Osteoblast (primary cell): Measurements from ENCODE around the gene LRP1B. TPM values are rescaled to one million over a fixed set of nuclear protein-coding genes. Genes with fewer than 3 reads are reported as not detected.

Source experiments
- DNase-seq: peaks from one replicate; pipeline ENCODE4 v3.0.0; 2011; ENCODE audit warnings: low spot score, mixed read lengths; ENCODE audit not compliant: insufficient read length; ENCODE audit errors: missing footprints
- H2AFZ ChIP-seq: 2 replicates; pipeline ENCODE4 v1.6.0; 2011; ENCODE audit warnings: mild to moderate bottlenecking, low read length
- H3K27ac ChIP-seq: 2 replicates; pipeline ENCODE4 v1.5.1; 2011; ENCODE audit warnings: mild to moderate bottlenecking, low read depth, low read length, moderate library complexity
- H3K27me3 ChIP-seq: 2 replicates; pipeline ENCODE4 v1.6.0; 2012; ENCODE audit warnings: mild to moderate bottlenecking, control low read depth, inconsistent platforms, low read length, moderate library complexity; ENCODE audit not compliant: insufficient read depth
- H3K36me3 ChIP-seq: 2 replicates; pipeline ENCODE4 v1.5.1; 2011; ENCODE audit warnings: mild to moderate bottlenecking, low read length, control low read depth, moderate library complexity; ENCODE audit not compliant: insufficient read depth
- H3K4me1 ChIP-seq: 2 replicates; pipeline ENCODE4 v1.5.1; 2011; ENCODE audit warnings: mild to moderate bottlenecking, low read length, control low read depth, moderate library complexity; ENCODE audit not compliant: insufficient read depth
- H3K4me2 ChIP-seq: 2 replicates; pipeline ENCODE4 v1.6.0; 2011; ENCODE audit warnings: mild to moderate bottlenecking, low read length; ENCODE audit not compliant: insufficient read depth
- H3K4me3 ChIP-seq: fragments of 200-600 bp; sonication (generic); 3 replicates; pipeline ENCODE4 v1.5.1; 2012; ENCODE audit warnings: mild to moderate bottlenecking, low read length, inconsistent platforms; ENCODE audit not compliant: insufficient read depth
- H3K79me2 ChIP-seq: 2 replicates; pipeline ENCODE4 v1.6.0; 2012; ENCODE audit warnings: mild to moderate bottlenecking, low read length, control low read depth, inconsistent platforms; ENCODE audit not compliant: insufficient read depth
- H3K9me3 ChIP-seq: 2 replicates; pipeline ENCODE4 v1.5.1; 2011; ENCODE audit warnings: low read depth, low read length, control low read depth
- H4K20me1 ChIP-seq: 2 replicates; pipeline ENCODE4 v1.6.0; 2012; ENCODE audit warnings: mild to moderate bottlenecking, low read length, control low read depth; ENCODE audit not compliant: insufficient read depth
- total RNA-seq: library from RNA; depleted of rRNA; stranded (reverse); fragments of >200 nt; gene quantifications from 2 replicates; pipeline ENCODE4 v1.2.3, GENCODE V29; 2012
- TF ChIP-seq, protein P1 (sequence below): IDR thresholded peaks from 2 replicates; pipeline ENCODE4 v1.5.1; 2011; ENCODE audit warnings: mild to moderate bottlenecking, low read depth, low read length, moderate library complexity; ENCODE audit errors: extremely low read depth

The LRP1B gene
- total RNA-seq, 1 donor, result not detected

DNA sequence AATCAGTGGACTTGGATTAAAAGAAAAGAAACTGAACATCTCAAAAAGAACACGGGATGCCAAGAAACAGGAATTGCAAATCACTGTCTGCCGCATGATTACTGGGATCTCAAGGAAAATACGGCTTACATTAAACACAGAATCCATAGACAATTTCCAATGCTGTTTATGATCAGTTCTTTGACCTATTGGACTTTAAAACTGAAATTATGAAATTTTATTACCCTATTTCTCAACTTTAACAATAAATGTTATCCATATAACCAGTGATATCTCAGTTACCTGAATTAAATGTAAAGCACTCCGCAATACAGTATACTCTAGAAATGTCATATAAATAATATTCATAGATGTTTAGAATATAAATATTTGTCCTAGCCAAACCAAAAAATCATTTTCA is 1793.8 kb downstream of the LRP1B start:
- Histone ChIP-seq H3K79me2 (no peaks in the 10 kb centered on the region), H3K4me2 (no peak overlapping the region), H3K4me1 (no peaks in the 10 kb centered on the region), H4K20me1 (no peaks in the 10 kb centered on the region), H3K36me3 (no peaks in the 10 kb centered on the region), H3K4me3 (no peak overlapping the region), H3K27ac (no peak overlapping the region), H3K9me3 (no peaks in the 10 kb centered on the region), H3K27me3 (no peaks in the 10 kb centered on the region), H2AFZ (no peak overlapping the region)
- no peak for DNase-seq
- TF ChIP-seq, protein P1, sequence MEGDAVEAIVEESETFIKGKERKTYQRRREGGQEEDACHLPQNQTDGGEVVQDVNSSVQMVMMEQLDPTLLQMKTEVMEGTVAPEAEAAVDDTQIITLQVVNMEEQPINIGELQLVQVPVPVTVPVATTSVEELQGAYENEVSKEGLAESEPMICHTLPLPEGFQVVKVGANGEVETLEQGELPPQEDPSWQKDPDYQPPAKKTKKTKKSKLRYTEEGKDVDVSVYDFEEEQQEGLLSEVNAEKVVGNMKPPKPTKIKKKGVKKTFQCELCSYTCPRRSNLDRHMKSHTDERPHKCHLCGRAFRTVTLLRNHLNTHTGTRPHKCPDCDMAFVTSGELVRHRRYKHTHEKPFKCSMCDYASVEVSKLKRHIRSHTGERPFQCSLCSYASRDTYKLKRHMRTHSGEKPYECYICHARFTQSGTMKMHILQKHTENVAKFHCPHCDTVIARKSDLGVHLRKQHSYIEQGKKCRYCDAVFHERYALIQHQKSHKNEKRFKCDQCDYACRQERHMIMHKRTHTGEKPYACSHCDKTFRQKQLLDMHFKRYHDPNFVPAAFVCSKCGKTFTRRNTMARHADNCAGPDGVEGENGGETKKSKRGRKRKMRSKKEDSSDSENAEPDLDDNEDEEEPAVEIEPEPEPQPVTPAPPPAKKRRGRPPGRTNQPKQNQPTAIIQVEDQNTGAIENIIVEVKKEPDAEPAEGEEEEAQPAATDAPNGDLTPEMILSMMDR, result no peak

DNA sequence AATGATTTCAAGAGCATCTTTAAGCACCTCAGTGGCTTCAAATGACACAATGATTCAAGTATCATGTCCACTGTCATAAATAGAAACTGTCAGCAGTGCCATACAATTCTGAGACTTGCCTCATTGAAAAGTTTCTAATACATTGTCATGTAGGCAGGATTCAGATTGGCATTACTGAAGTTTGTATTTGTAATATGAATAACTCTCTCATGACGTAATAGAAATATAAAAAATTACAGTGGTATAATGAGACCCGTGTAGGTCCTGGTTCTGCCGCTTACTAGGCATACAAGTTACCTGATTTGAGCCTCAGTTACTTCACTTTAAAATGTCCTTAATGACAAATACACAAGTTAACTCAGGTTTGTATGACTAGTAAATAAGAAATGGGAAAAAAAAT is 1814.5 kb downstream of the LRP1B start:
- Histone ChIP-seq H3K27me3 (no peaks in the 10 kb centered on the region), H3K36me3 (no peaks in the 10 kb centered on the region), H3K4me2 (no peak overlapping the region), H4K20me1 (no peaks in the 10 kb centered on the region), H3K27ac (no peak overlapping the region), H3K4me1 (no peaks in the 10 kb centered on the region), H3K79me2 (no peaks in the 10 kb centered on the region), H3K9me3 (no peaks in the 10 kb centered on the region), H2AFZ (no peak overlapping the region), H3K4me3 (no peak overlapping the region)
- TF ChIP-seq, protein P1, result no peak
- DNase-seq, result no peak

DNA sequence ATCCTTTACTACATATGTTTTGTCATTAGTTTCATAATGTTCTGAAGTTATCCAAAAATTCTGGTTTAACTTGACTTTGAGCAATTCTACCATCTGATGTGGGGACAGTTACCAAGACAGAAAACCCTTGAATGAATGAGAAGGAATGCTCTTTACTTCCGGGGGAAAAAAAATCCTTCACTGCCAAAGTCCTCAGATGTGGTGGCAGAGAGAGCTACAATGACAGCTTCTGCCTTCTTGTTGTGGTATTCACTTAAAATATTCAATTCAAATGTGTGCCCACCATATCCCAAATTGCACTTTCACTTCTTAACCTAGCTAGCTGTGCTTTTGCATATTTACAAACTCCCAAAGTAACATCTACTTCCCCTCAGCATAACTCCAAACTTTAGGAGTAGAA is 1818.9 kb downstream of the LRP1B start:
- Histone ChIP-seq H3K27me3 (no peaks in the 10 kb centered on the region), H3K4me1 (no peaks in the 10 kb centered on the region), H2AFZ (no peak overlapping the region), H3K9me3 (no peaks in the 10 kb centered on the region), H3K36me3 (no peaks in the 10 kb centered on the region), H3K4me2 (no peak overlapping the region), H3K4me3 (no peak overlapping the region), H3K27ac (no peak overlapping the region), H3K79me2 (no peaks in the 10 kb centered on the region), H4K20me1 (no peaks in the 10 kb centered on the region)
- no peak for DNase-seq
- TF ChIP-seq, protein P1, result no peak

DNA sequence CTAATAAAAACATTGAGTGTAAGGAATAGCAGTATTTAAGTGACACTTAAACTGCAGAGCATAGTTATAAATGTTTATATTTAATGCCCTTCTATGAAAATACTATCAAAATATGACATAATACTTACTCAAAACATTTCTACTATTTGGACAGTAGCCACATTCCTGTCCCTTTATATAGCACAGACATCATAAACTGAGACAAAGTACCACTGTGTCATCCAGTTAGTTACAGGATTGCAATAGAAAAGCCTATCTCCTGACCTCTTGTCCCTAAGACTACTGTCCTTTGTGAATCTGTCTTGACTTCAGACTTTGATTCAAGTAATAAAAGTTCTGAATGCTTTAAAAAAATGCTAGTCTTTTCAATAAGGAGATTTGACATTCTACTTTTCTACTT is 1822.1 kb downstream of the LRP1B start:
- no peak overlapping the region for H3K4me2 ChIP-seq
- no peaks in the 10 kb centered on the region for H3K79me2 ChIP-seq

More for the DNA sequence above, 1822.1 kb downstream of the LRP1B start:
- no peak overlapping the region for H3K4me3 ChIP-seq
- no peak for DNase-seq
- no peaks in the 10 kb centered on the region for H3K27me3 ChIP-seq
- no peak overlapping the region for H2AFZ ChIP-seq
- no peaks in the 10 kb centered on the region for H3K36me3 ChIP-seq
- no peaks in the 10 kb centered on the region for H3K9me3 ChIP-seq
- H4K20me1 ChIP-seq, result no peaks in the 10 kb centered on the region
- H3K4me1 ChIP-seq, result no peaks in the 10 kb centered on the region
- H3K27ac ChIP-seq, result no peak overlapping the region
- TF ChIP-seq, protein P1, result no peak
